A549 (cell line): ENCODE data around the gene PRKCQ. TPM values are rescaled to one million over a fixed set of nuclear protein-coding genes. Genes with fewer than 3 reads are reported as not detected.

Experiments used
- ATAC-seq, 2 experiments: fragments of 200-7000 bp in 1 of 2; fragments of >200 bp in 1 of 2; cut with Nextera tagmentation in 1 of 2; cut with Tn5 transposase in 1 of 2; 3 replicates each; pipeline versions ENCODE4 v1.8.0 to v1.9.1; 2018 to 2020; ENCODE audit warnings: mild to moderate bottlenecking in 1 of 2, moderate library complexity in 1 of 2
- CTCF ChIA-PET: fragments of 300-600 bp; sonication (Branson Sonifier 250); formaldehyde crosslinking; extraction: SDS; loops from one replicate; lab custom pipeline; 2021; ENCODE audit warnings: antibody characterized with exemption, inconsistent platforms; lab: Yijun Ruan, JAX
- POLR2A ChIA-PET: fragments of 350-600 bp; formaldehyde crosslinking; extraction: SDS; loops from one replicate; lab custom pipeline; 2021; ENCODE audit warnings: antibody characterized with exemption, inconsistent platforms; lab: Yijun Ruan, JAX
- DNase-seq, 2 experiments: peaks; one replicate each; pipeline versions ENCODE4 v3.0.0 to v3.0.0-alpha.2; 2011 to 2016; ENCODE audit warnings: low read depth in 1 of 2, low spot score in 1 of 2
- FAIRE-seq: peaks from 2 replicates; lab custom pipeline; 2011; peaks lifted over from hg19 to GRCh38; lab: Jason Lieb, UNC
- H3K27ac ChIP-seq, 2 experiments: fragments of >200 bp; sonication (Bioruptor Twin); formaldehyde crosslinking; 3 replicates each; pipeline ENCODE4 v1.5.1; 2016 to 2017
- H3K4me1 ChIP-seq: fragments of >200 bp; sonication (Bioruptor Twin); formaldehyde crosslinking; 3 replicates; pipeline ENCODE4 v1.6.1; 2016
- H3K4me2 ChIP-seq: fragments of >200 bp; sonication (Bioruptor Twin); formaldehyde crosslinking; 3 replicates; pipeline ENCODE4 v1.6.1; 2016
- H3K4me3 ChIP-seq: fragments of >200 bp; sonication (Bioruptor Twin); formaldehyde crosslinking; 3 replicates; pipeline ENCODE4 v1.5.1; 2016
- H3K9me3 ChIP-seq: fragments of >200 bp; sonication (Bioruptor Twin); formaldehyde crosslinking; 3 replicates; pipeline ENCODE4 v1.6.1; 2016
- EHF ChIP-seq: fragments of 250-450 bp; sonication (Bioruptor Pico); IDR thresholded peaks from 2 replicates; pipeline ENCODE4 v1.5.0; 2020; ENCODE audit warnings: mild to moderate bottlenecking
- EHMT2 ChIP-seq: fragments of 200-600 bp; sonication (generic); IDR thresholded peaks from 2 replicates; pipeline ENCODE4 v1.6.1; 2016; ENCODE audit warnings: antibody characterized with exemption, low read depth, mild to moderate bottlenecking, moderate library complexity
- ELK1 ChIP-seq: fragments of 150-350 bp; IDR thresholded peaks from 2 replicates; pipeline ENCODE4 v1.6.1; 2014; ENCODE audit warnings: low read depth, mild to moderate bottlenecking, low read length
- FOXS1 ChIP-seq: fragments of 250-450 bp; sonication (Bioruptor Pico); IDR thresholded peaks from 2 replicates; pipeline ENCODE4 v1.5.0; 2020; ENCODE audit warnings: mild to moderate bottlenecking, moderate library complexity
- GATA3 ChIP-seq: IDR thresholded peaks from 2 replicates; pipeline ENCODE4 v1.6.1; 2012; ENCODE audit warnings: borderline replicate concordance
- HDAC2 ChIP-seq: fragments of 200-600 bp; sonication (generic); IDR thresholded peaks from 2 replicates; pipeline ENCODE4 v1.6.1; 2016
- HOXA7 ChIP-seq: fragments of 250-450 bp; sonication (Bioruptor Pico); IDR thresholded peaks from 2 replicates; pipeline ENCODE4 v1.5.0; 2020; ENCODE audit warnings: mild to moderate bottlenecking, moderate library complexity
- JUN ChIP-seq, 2 experiments: fragments of >200 bp; sonication (Bioruptor Twin); formaldehyde crosslinking; IDR thresholded peaks; 2 replicates in 1 of 2; 3 replicates in 1 of 2; pipeline ENCODE4 v1.6.1; 2016 to 2017
- JUNB ChIP-seq: fragments of >200 bp; sonication (Bioruptor Twin); formaldehyde crosslinking; IDR thresholded peaks from 2 replicates; pipeline ENCODE4 v1.6.1; 2016
- KDM5A ChIP-seq: fragments of 200-600 bp; sonication (generic); IDR thresholded peaks from 2 replicates; pipeline ENCODE4 v1.6.1; 2016; ENCODE audit warnings: antibody characterized with exemption, mild to moderate bottlenecking
- MAX ChIP-seq: IDR thresholded peaks from 2 replicates; pipeline ENCODE4 v1.6.1; 2012
- PHF8 ChIP-seq: fragments of 200-600 bp; sonication (generic); IDR thresholded peaks from 2 replicates; pipeline ENCODE4 v1.6.1; 2016; ENCODE audit warnings: low read depth, mild to moderate bottlenecking, antibody characterized with exemption, moderate library complexity, borderline replicate concordance
- POLR2AphosphoS2 ChIP-seq: conservative IDR thresholded peaks from 2 replicates; pipeline ENCODE4 v1.6.1; 2012; ENCODE audit warnings: low read length, improper control_type of control experiment, inconsistent platforms
- RARB ChIP-seq: fragments of 250-450 bp; sonication (Bioruptor Pico); IDR thresholded peaks from 2 replicates; pipeline ENCODE4 v1.8.0; 2021; ENCODE audit warnings: mild to moderate bottlenecking, moderate library complexity
- REST ChIP-seq: fragments of 200-600 bp; sonication (generic); IDR thresholded peaks from 2 replicates; pipeline ENCODE4 v1.6.1; 2016; ENCODE audit warnings: antibody characterized with exemption, mild to moderate bottlenecking, moderate library complexity
- RFX5 ChIP-seq: fragments of 450-650 bp; IDR thresholded peaks from 2 replicates; pipeline ENCODE4 v1.7.1; 2014; ENCODE audit warnings: antibody characterized with exemption, mild to moderate bottlenecking, moderate library complexity
- TFCP2L1 ChIP-seq: fragments of 250-450 bp; sonication (Bioruptor Pico); IDR thresholded peaks from 2 replicates; pipeline ENCODE4 v1.5.0; 2021; ENCODE audit warnings: mild to moderate bottlenecking
- TP53 ChIP-seq: fragments of 250-450 bp; sonication (Bioruptor Pico); IDR thresholded peaks from 2 replicates; pipeline ENCODE4 v1.5.0; 2021; ENCODE audit warnings: mild to moderate bottlenecking, moderate library complexity
- ZFP36 ChIP-seq: fragments of 450-650 bp; IDR thresholded peaks from 2 replicates; pipeline ENCODE4 v1.6.1; 2014; ENCODE audit warnings: borderline replicate concordance; ENCODE audit not compliant: partially characterized antibody
- ZSCAN20 ChIP-seq: fragments of 250-450 bp; sonication (Bioruptor Pico); IDR thresholded peaks from 2 replicates; pipeline ENCODE4 v1.8.0; 2022; ENCODE audit warnings: mild to moderate bottlenecking, moderate library complexity
- WGBS: methylation state at CpG from one replicate; pipeline ENCODE4 v1.1.6; 2017; ENCODE audit errors: missing lambda C conversion rate; 5-methylcytosine and 5-hydroxymethylcytosine counted together
- polyA plus RNA-seq, 4 experiments: library from polyadenylated mRNA; depleted of rRNA in 3 of 4; stranded (reverse); fragments of >200 nt; fragmentation: RNase III in 1 of 4; extraction: RNeasy Plus Mini Kit Qiagen cat#74134 plus additional on column Dnase treatment in 1 of 4; gene quantifications; 2 replicates in 3 of 4; 3 replicates in 1 of 4; pipeline ENCODE4 v1.2.3, GENCODE V29; 2011 to 2017
- TF ChIP-seq, protein P1 (sequence below): fragments of 450-650 bp; IDR thresholded peaks from 2 replicates; pipeline ENCODE4 v1.6.1; 2014; ENCODE audit warnings: antibody characterized with exemption

PRKCQ gene
- polyA plus RNA-seq, 2 of the 4 experiments (the other 2 are of a cell fraction) = 3.7 to 7.1 TPM

- no peak overlapping the region for H3K4me2 ChIP-seq
- no peaks in the 10 kb centered on the region for H3K9me3 ChIP-seq
- no peaks in the 10 kb centered on the region for H3K4me1 ChIP-seq
- DNase-seq (no peak), ATAC-seq (no peak), FAIRE-seq (no peak)
- no peak overlapping the region for H3K4me3 ChIP-seq
- CTCF ChIA-PET = no interaction called here
- no peak for TF ChIP-seq ELK1
- TF ChIP-seq TFCP2L1 = no peak
- no peak for TF ChIP-seq JUNB
- TF ChIP-seq PHF8 = no peak
- no peak for TF ChIP-seq ZSCAN20 (CRISPR knock-in tag)
- TF ChIP-seq HDAC2 = no peak
- TF ChIP-seq JUN (IDR thresholded peaks at IDR 0.05) = no peak
- TF ChIP-seq, protein P1, sequence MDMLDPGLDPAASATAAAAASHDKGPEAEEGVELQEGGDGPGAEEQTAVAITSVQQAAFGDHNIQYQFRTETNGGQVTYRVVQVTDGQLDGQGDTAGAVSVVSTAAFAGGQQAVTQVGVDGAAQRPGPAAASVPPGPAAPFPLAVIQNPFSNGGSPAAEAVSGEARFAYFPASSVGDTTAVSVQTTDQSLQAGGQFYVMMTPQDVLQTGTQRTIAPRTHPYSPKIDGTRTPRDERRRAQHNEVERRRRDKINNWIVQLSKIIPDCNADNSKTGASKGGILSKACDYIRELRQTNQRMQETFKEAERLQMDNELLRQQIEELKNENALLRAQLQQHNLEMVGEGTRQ = no peak
- TF ChIP-seq GATA3 = no peak
- no peak for TF ChIP-seq RFX5
- TF ChIP-seq REST = no peak
- TF ChIP-seq POLR2AphosphoS2 = no peak
- TF ChIP-seq EHMT2 = no peak
- no peak for TF ChIP-seq ZFP36
- TF ChIP-seq RARB (CRISPR knock-in tag) = no peak
- TF ChIP-seq HOXA7 (CRISPR knock-in tag) = no peak
- TF ChIP-seq FOXS1 (CRISPR knock-in tag) = no peak
- TF ChIP-seq KDM5A = no peak
- POLR2A ChIA-PET = no interaction called here
- H3K27ac ChIP-seq = no peak overlapping the region
- 30% methylated on average over 12 of the region's 12 CpGs for WGBS
Observed at GRCh38 chr10:6528198-6528950, 51.7 kb downstream of the PRKCQ start.

- ChIA-PET CTCF (no interaction called here), POLR2A (no interaction called here)
- DNase-seq = no peak
- FAIRE-seq = no peak
- Histone ChIP-seq H3K27ac (no peak overlapping the region), H3K9me3 (no peaks in the 10 kb centered on the region), H3K4me1 (no peaks in the 10 kb centered on the region), H3K4me2 (no peak overlapping the region), H3K4me3 (no peak overlapping the region)
- ATAC-seq = no peak
- 71% methylated on average over 4 of the region's 4 CpGs for WGBS
- TF ChIP-seq EHF (CRISPR knock-in tag) (no peak), TP53 (CRISPR knock-in tag) (no peak), MAX (no peak)
Observed at GRCh38 chr10:6525599-6526165, 54.4 kb downstream of the PRKCQ start.
